Measurements from ENCODE around the gene DEGS2. TPM values are rescaled to one million over a fixed set of nuclear protein-coding genes. Genes with fewer than 3 reads are reported as not detected.

The DEGS2 gene
- total RNA-seq, 1 experiment from 2014 or later: 1.8 TPM

- H3K4me3 ChIP-seq (replicated peaks in 1 of 2; ENCODE audit: low read depth in 1 of 2, low read length in 2 of 2): no peak overlapping the region
- no peak for ATAC-seq
These were observed 11.6 kb downstream of the DEGS2 start for GRCh38 chr14:100147691-100148464.

More at GRCh38 chr14:100147691-100148464, 11.6 kb downstream of the DEGS2 start:
- Histone ChIP-seq H3K27me3 (ENCODE audit: insufficient read depth, low read length) (no peaks in the 10 kb centered on the region), H3K36me3 (ENCODE audit: control insufficient read depth in 1 of 2, insufficient read depth in 2 of 2, low read length in 2 of 2) (no peaks in the 10 kb centered on the region), H2AFZ (ENCODE audit: low read depth, low read length, poor library complexity, severe bottlenecking) (no peak overlapping the region), H3K9me2 (ENCODE audit: insufficient read depth) (no peaks in the 10 kb centered on the region), H3K9ac (ENCODE audit: low read length) (no peak overlapping the region), H4K20me1 (ENCODE audit: insufficient read depth) (no peaks in the 10 kb centered on the region), H3K79me2 (ENCODE audit: insufficient read depth, low read length) (no peaks in the 10 kb centered on the region), H3K4me2 (ENCODE audit: low read length) (no peak overlapping the region), H3K9me3 (ENCODE audit: control insufficient read depth in 1 of 2, insufficient read depth in 1 of 2, low read depth in 1 of 2, low read length in 2 of 2) (no peaks in the 10 kb centered on the region), H3K4me1 (ENCODE audit: control insufficient read depth in 1 of 2, insufficient read depth in 2 of 2, low read length in 2 of 2) (no peaks in the 10 kb centered on the region; a peak in 1 of 4 replicates), H3K27ac (ENCODE audit: low read depth, low read length) (no peak overlapping the region)
- RAD21 ChIA-PET (ENCODE audit: low non-redundant PET in 1 of 2, low total read pairs in 2 of 2, uncharacterized antibody in 2 of 2, unreplicated experiment in 2 of 2): no interaction called here
- intact Hi-C loops (cut with micrococcal nuclease): no loop called here
- TF ChIP-seq TCF7L2 (IDR thresholded peaks at IDR 0.05; ENCODE audit: borderline replicate concordance, extremely low read depth, insufficient read depth, insufficient read length) (no peak), JUND (IDR thresholded peaks at IDR 0.05) (no peak), MAX (IDR thresholded peaks at IDR 0.05) (no peak), YY1 (IDR thresholded peaks at IDR 0.05; ENCODE audit: extremely low read depth, insufficient replicate concordance, low read depth, low read length) (no peak), ELF1 (IDR thresholded peaks at IDR 0.05; ENCODE audit: borderline replicate concordance, low read depth) (no peak), SIN3A (IDR thresholded peaks at IDR 0.05; ENCODE audit: low read depth) (no peak), CEBPB (IDR thresholded peaks at IDR 0.05; ENCODE audit: low read depth) (no peak), POLR2A (IDR thresholded peaks at IDR 0.05; ENCODE audit: borderline replicate concordance, extremely low read depth, insufficient read depth, insufficient read length) (no peak), POLR2AphosphoS5 (IDR thresholded peaks at IDR 0.05; ENCODE audit: low read depth, low read length) (no peak), CTCF (IDR thresholded peaks at IDR 0.05 in 2 of 3, conservative IDR thresholded peaks at IDR 0.05 in 1 of 3; ENCODE audit: borderline replicate concordance in 1 of 3, insufficient read depth in 1 of 3, low read depth in 2 of 3, low read length in 2 of 3) (no peak), CBX3 (IDR thresholded peaks at IDR 0.05; ENCODE audit: low read depth) (no peak), SRF (IDR thresholded peaks at IDR 0.05; ENCODE audit: low read depth) (no peak), EZH2 (IDR thresholded peaks at IDR 0.05) (no peak), EZH2phosphoT487 (IDR thresholded peaks at IDR 0.05; ENCODE audit: borderline replicate concordance) (no peak), ZFX (IDR thresholded peaks at IDR 0.05) (no peak), ATF3 (IDR thresholded peaks at IDR 0.05) (no peak), ZBTB33 (IDR thresholded peaks at IDR 0.05; ENCODE audit: extremely low read depth, insufficient replicate concordance, low read length) (no peak)
- POLR2A ChIA-PET: no interaction called here
- DNase-seq (ENCODE audit: low read depth, low spot score): no peak
- CTCF ChIA-PET: no interaction called here
- no TSS peak for BruUV-seq (replicated peaks)
